HG03135 (cell line): ENCODE data around the gene MFSD11.
"Not testable (repeated sequence)": the region's sequence is repeated elsewhere in the genome, so short reads cannot be mapped to it uniquely, and the experiment has no call there.

Source experiments
- ATAC-seq: cut with Tn5 transposase; IDR thresholded peaks from one replicate; pipeline ENCODE4 v1.9.1; 2021; ENCODE audit warnings: mild to moderate bottlenecking, moderate library complexity; ENCODE audit not compliant: unreplicated experiment

The MFSD11 gene

GRCh38 chr17:76726231-76726775, 11.6 kb upstream of the MFSD11 start, which contains the start of gene JMJD6:
TSS of gene JMJD6 (minus strand) at chr17:76726606. CDS start at chr17:76726475, 131 bp downstream.
- peak; percentile 68 for ATAC-seq

GRCh38 chr17:76726776-76727718, 10.9 kb upstream of the MFSD11 start, which contains the start of gene METTL23:
TSS of gene METTL23 (plus strand) at chr17:76726839. CDS start at chr17:76729711, 2,872 bp downstream.
- peak; percentile 45 for ATAC-seq

DNA sequence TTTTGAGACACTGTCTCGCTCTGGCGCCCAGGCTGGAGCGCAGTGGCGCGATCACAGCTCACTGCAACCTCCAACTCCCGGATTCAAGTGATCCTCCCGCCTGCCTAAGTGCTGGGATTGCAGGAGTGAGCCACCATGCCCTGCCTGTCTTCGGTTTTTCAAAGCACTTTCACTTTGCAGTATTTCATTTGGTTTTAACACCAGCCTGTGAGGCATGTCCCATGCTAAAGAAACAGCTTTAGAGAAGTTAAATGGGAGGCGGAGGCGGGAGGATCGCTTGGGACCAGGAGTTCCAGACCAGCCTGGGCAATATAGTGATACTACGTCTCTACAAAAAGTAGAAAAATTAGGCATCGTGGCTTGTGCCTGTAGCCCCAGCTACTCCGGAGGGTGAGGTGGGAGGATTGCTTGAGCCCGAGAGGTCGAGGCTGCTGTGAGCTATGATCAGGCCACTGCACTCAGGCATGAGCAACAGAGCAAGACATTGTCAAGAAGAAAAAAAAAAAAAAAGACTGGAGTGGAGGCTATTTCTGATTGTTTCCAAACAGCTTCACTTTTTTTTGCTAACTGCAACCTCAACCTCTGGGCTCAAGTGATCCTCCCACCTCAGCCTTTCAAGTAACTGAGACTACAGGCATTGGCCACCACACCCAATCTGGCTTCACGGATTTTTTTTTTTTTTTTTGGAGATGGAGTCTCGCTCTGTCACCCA, 10.0 kb upstream of the MFSD11 start:
- ATAC-seq, result no peak

- not testable (repeated sequence) for ATAC-seq
Measured at GRCh38 chr17:76731800-76732733, 5.9 kb upstream of the MFSD11 start.

- ATAC-seq, result no peak
Measured at GRCh38 chr17:76732734-76733617, 4.9 kb upstream of the MFSD11 start.

- no peak for ATAC-seq
Measured at GRCh38 chr17:76733618-76733957, 4.3 kb upstream of the MFSD11 start.

DNA sequence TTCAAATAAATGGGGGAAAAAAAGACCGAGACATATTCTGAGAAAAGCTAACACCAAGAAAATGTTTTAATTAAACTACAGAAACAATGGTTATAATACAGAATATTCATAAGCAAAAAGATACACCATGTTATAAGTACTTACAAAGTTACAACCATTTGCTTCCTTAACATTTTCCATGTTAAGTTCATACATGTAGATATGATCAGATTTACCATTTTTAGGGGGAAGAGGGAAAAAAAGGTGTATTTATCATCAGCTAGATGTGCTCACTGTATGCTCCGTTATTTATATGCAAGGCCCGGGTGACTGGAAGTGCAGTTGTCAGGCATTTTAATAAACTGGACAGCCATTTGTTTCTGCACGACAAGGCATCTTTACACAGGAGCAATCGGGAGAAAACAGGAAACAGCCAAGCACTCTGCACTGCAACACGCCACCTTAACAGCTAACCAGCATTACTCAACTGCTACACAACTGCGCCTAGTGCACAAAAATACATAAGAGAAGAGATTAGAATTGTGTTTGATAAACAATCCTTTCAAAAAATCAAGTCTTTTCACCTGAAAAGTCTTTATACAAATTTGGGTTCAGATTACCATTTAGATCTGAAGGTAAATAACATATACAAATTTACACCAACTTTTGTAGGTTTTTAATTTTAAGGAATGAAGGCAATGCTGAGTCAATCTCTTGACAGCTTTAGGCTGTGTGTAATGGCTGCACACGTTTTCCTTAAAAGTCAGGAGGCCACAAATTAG, 3.7 kb upstream of the MFSD11 start:
- ATAC-seq, result no peak

GRCh38 chr17:76735006-76735405, 2.9 kb upstream of the MFSD11 start:
- no peak for ATAC-seq

- ATAC-seq, result no peak
Measured at GRCh38 chr17:76735586-76736348, 2.2 kb upstream of the MFSD11 start.

GRCh38 chr17:76736349-76737081, 1.4 kb upstream of the MFSD11 start:
- peak; percentile 4 for ATAC-seq

DNA sequence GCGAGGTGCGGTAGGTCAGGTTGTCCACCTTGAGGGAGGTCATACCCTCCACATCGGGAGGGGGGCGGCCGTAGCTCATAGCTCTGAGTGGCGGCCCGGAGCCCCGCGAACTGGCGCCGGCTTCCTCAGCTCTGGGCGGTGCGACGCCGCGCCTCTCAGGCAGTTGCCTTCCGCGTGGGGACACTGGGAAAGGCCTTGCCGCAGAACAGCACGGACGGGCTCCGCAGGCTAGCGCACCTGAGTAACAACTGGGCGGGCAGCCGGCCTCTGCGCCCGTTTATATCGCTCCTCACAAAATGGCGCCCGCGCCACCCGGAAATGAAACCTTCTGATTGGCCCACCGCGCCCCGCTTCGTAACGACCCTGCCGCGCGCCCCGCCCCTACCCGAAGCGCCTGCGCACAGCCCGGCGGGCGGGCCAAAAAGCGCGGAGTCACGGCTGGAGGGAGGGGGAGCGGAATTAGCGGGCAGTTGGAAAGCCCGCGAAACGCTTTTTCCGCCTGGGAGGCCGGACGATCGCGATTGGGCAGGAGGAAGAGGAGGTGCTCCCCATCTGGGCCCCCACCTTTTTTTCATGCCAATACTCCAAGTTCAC, 740 bp upstream of the MFSD11 start, which contains the start of gene SRSF2:
Gene SRSF2 (minus strand): TSS at position 250 of the 594 bp plus-strand sequence. CDS start 171 bp downstream, at position 79.
- peak; percentile 62 for ATAC-seq

GRCh38 chr17:76738468-76738850, 540 bp downstream of the MFSD11 start:
- no peak for ATAC-seq

GRCh38 chr17:76739568-76740115, 1.7 kb downstream of the MFSD11 start:
- not testable (repeated sequence) for ATAC-seq

DNA sequence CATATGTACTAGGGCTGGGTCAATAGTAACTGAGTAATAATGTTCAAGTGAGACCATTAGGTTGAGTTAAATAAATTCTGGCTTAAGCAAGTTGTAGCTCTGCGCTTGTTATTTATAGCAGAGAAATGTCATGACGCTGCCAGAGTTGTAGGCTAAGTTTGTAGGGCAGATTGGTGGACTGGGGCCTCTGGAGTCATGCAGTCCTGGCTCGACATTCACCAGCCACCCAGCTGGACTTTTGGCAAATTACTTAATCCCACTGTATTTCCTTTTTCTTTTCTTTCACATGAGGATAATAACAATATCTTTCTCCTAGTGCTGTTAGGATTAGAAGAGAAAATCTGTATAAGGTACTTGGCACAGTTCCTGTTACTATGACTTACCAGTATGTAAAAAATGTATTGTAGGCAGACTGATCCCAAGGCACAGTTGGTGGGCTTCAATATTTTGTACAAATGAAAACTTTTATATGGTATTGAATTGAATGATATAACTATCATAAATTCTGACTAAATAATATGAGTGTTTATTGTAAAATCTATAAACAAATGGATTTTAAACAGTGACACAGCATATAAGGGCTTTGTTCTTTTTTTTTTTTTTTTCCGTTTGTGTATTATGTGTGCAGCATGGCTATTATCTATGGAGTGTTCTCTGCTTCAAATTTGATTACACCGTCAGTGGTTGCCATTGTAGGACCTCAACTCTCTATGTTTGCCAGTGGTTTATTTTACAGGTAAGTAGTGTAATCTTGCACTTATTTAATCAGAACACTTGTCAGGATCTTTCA, 2.6 kb downstream of the MFSD11 start:
- no peak for ATAC-seq

DNA sequence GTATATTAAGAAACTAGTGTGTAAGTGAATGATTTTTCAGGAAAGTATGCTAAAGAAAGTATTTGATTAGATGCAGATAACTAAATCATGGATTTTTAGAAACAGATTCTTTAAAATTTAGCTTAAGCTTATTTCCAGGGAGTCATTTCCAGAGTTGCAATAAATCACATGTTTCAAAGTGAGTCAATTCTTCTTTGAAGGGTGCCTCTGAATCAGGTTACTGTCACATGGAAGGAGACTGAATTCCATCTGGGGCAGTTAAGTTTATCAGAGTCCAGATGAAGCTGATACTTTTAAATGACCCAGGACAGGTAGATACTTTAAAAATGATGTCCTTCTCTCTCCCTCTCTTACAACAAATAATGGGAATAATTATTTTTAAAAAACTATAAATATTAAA, 5.0 kb downstream of the MFSD11 start:
- no peak for ATAC-seq

- ATAC-seq, result no peak
Measured at GRCh38 chr17:76744747-76745146, 6.8 kb downstream of the MFSD11 start.
